ENCODE results near the gene KDM4B.
A peak's percentile ranks its signal among the peaks of the same experiment; 100 is the strongest.

KDM4B gene

GRCh38 chr19:5091018-5091683 lies 122.2 kb downstream of the KDM4B start:
- peaks cover 17% of the 10 kb centered on the region for H3K36me3 ChIP-seq
- no peaks in the 10 kb centered on the region for H3K27me3 ChIP-seq
- peaks cover 47% of the 10 kb centered on the region for H3K4me1 ChIP-seq
- peak; percentile 94 for DNase-seq
- no peaks in the 10 kb centered on the region for H3K9me3 ChIP-seq
- 0 out of 2 replicates have a peak overlapping the region, but pooled peaks have one; percentile 9 for H3K4me3 ChIP-seq (ENCODE audit: low read depth, low read length)
- TF ChIP-seq CTCF (IDR thresholded peaks at IDR 0.05; ENCODE audit: low read depth, low read length): no peak

GRCh38 chr19:5091684-5092480 lies 123.0 kb downstream of the KDM4B start:
- no peaks in the 10 kb centered on the region for H3K9me3 ChIP-seq
- H3K4me1 ChIP-seq: peaks cover 41% of the 10 kb centered on the region
- DNase-seq: no peak
- TF ChIP-seq CTCF (IDR thresholded peaks at IDR 0.05; ENCODE audit: low read depth, low read length): no peak
- peaks cover 11% of the 10 kb centered on the region for H3K36me3 ChIP-seq
- peak overlapping the region; percentile 9; the same call in 1 of the 2 replicates for H3K4me3 ChIP-seq (ENCODE audit: low read depth, low read length)
- no peaks in the 10 kb centered on the region for H3K27me3 ChIP-seq

GRCh38 chr19:5092481-5092843 lies 123.5 kb downstream of the KDM4B start:
- TF ChIP-seq CTCF (IDR thresholded peaks at IDR 0.05; ENCODE audit: low read depth, low read length): no peak
- peaks cover 13% of the 10 kb centered on the region for H3K36me3 ChIP-seq

GRCh38 chr19:5093297-5093928 lies 124.5 kb downstream of the KDM4B start:
- no peak for DNase-seq
- peaks cover 36% of the 10 kb centered on the region for H3K4me1 ChIP-seq
- TF ChIP-seq CTCF (IDR thresholded peaks at IDR 0.05; ENCODE audit: low read depth, low read length): no peak
- no peak overlapping the region for H3K4me3 ChIP-seq (ENCODE audit: low read depth, low read length)
- H3K9me3 ChIP-seq: no peaks in the 10 kb centered on the region
- peaks cover 10% of the 10 kb centered on the region for H3K36me3 ChIP-seq
- H3K27me3 ChIP-seq: no peaks in the 10 kb centered on the region

More at GRCh38 chr19:5092481-5092843, 123.5 kb downstream of the KDM4B start:
- Histone ChIP-seq H3K4me3 (ENCODE audit: low read depth, low read length) (no peak overlapping the region), H3K27me3 (no peaks in the 10 kb centered on the region), H3K4me1 (peaks cover 36% of the 10 kb centered on the region), H3K9me3 (no peaks in the 10 kb centered on the region)
- no peak for DNase-seq

GRCh38 chr19:5093948-5094718 lies 125.2 kb downstream of the KDM4B start:
- no peaks in the 10 kb centered on the region for H3K9me3 ChIP-seq
- no peaks in the 10 kb centered on the region for H3K27me3 ChIP-seq
- peak; percentile 48 for DNase-seq
- peaks cover 36% of the 10 kb centered on the region for H3K4me1 ChIP-seq
- TF ChIP-seq CTCF (IDR thresholded peaks at IDR 0.05; ENCODE audit: low read depth, low read length): no peak
- H3K4me3 ChIP-seq (ENCODE audit: low read depth, low read length): no peak overlapping the region
- H3K36me3 ChIP-seq: peaks cover 6% of the 10 kb centered on the region

Data from BE2C (cell line).